Muscle layer of colon (tissue), 2 donors: ENCODE measurements around the gene DOC2B.
"Not testable (repeated sequence)": the region's sequence is repeated elsewhere in the genome, so short reads cannot be mapped to it uniquely, and the experiment has no call there.

ENCODE experiments used
- H3K27ac ChIP-seq: one replicate; pipeline ENCODE4 v1.7.0; 2013; ENCODE audit warnings: low read depth, mild to moderate bottlenecking, low read length, moderate library complexity
- H3K27me3 ChIP-seq, 2 donors: one replicate each; pipeline ENCODE4 v1.7.0; 2013; ENCODE audit warnings: low read length in 2 of 2, mild to moderate bottlenecking in 2 of 2; ENCODE audit not compliant: insufficient read depth in 2 of 2, control insufficient read depth in 1 of 2
- H3K36me3 ChIP-seq: one replicate; pipeline ENCODE4 v1.7.0; 2013; ENCODE audit warnings: mild to moderate bottlenecking, low read length; ENCODE audit not compliant: insufficient read depth
- H3K4me1 ChIP-seq: one replicate; pipeline ENCODE4 v1.7.0; 2013; ENCODE audit warnings: mild to moderate bottlenecking, low read length; ENCODE audit not compliant: insufficient read depth
- H3K4me3 ChIP-seq, 2 donors: one replicate each; pipeline ENCODE4 v1.7.0; 2013; ENCODE audit warnings: low read length in 2 of 2, low read depth in 1 of 2, mild to moderate bottlenecking in 1 of 2, moderate library complexity in 1 of 2
- H3K9ac ChIP-seq: one replicate; pipeline ENCODE4 v1.7.0; 2013; ENCODE audit warnings: low read length
- H3K9me3 ChIP-seq: one replicate; pipeline ENCODE4 v1.7.0; 2013; ENCODE audit warnings: mild to moderate bottlenecking, low read length
- donor health status: abdominal sarcoma.
- donor health status: Adenocarcinoma of cecum.

DOC2B gene

GRCh38 chr17:223723-224471 is 42.4 kb upstream of the DOC2B start:
- no peaks in the 10 kb centered on the region for H3K9me3 ChIP-seq
- no peaks in the 10 kb centered on the region for H3K4me1 ChIP-seq
- H3K36me3 ChIP-seq, result no peaks in the 10 kb centered on the region
- no peaks in the 10 kb centered on the region for H3K27me3 ChIP-seq
- H3K27ac ChIP-seq, result no peak overlapping the region
- H3K4me3 ChIP-seq, result no peak overlapping the region
- no peak overlapping the region for H3K9ac ChIP-seq

- no peak overlapping the region for H3K27ac ChIP-seq
- no peak overlapping the region for H3K4me3 ChIP-seq
- H3K27me3 ChIP-seq, result no peaks in the 10 kb centered on the region
- H3K9ac ChIP-seq, result no peak overlapping the region
- no peaks in the 10 kb centered on the region for H3K4me1 ChIP-seq
- H3K9me3 ChIP-seq, result no peaks in the 10 kb centered on the region
- H3K36me3 ChIP-seq, result no peaks in the 10 kb centered on the region
These were observed 40.7 kb upstream of the DOC2B start for GRCh38 chr17:222172-222571.

- no peaks in the 10 kb centered on the region for H3K4me1 ChIP-seq
- H3K36me3 ChIP-seq, result no peaks in the 10 kb centered on the region
- no peak overlapping the region for H3K27ac ChIP-seq
These were observed 38.2 kb upstream of the DOC2B start for GRCh38 chr17:219696-220095.

GRCh38 chr17:218432-219110 is 37.1 kb upstream of the DOC2B start:
- no peaks in the 10 kb centered on the region for H3K36me3 ChIP-seq
- no peak overlapping the region for H3K4me3 ChIP-seq
- no peaks in the 10 kb centered on the region for H3K9me3 ChIP-seq
- H3K27ac ChIP-seq, result no peak overlapping the region
- no peaks in the 10 kb centered on the region for H3K4me1 ChIP-seq
- no peak overlapping the region for H3K9ac ChIP-seq
- H3K27me3 ChIP-seq, result no peaks in the 10 kb centered on the region

More at GRCh38 chr17:219696-220095, 38.2 kb upstream of the DOC2B start:
- Histone ChIP-seq H3K27me3 (no peaks in the 10 kb centered on the region), H3K9me3 (no peaks in the 10 kb centered on the region), H3K9ac (no peak overlapping the region), H3K4me3 (no peak overlapping the region)

- no peak overlapping the region for H3K4me3 ChIP-seq
- H3K9ac ChIP-seq, result no peak overlapping the region
- no peaks in the 10 kb centered on the region for H3K9me3 ChIP-seq
- no peak overlapping the region for H3K27ac ChIP-seq
- H3K27me3 ChIP-seq, result no peaks in the 10 kb centered on the region
- H3K4me1 ChIP-seq, result no peaks in the 10 kb centered on the region
- no peaks in the 10 kb centered on the region for H3K36me3 ChIP-seq
These were observed 35.2 kb upstream of the DOC2B start for GRCh38 chr17:216625-217024.

GRCh38 chr17:215563-216478 is 34.4 kb upstream of the DOC2B start:
- H3K9me3 ChIP-seq, H3K4me3 ChIP-seq, H3K36me3 ChIP-seq, H3K27me3 ChIP-seq, H3K4me1 ChIP-seq, H3K9ac ChIP-seq, H3K27ac ChIP-seq: not testable (repeated sequence)

- H3K27me3 ChIP-seq, result no peaks in the 10 kb centered on the region
- no peak overlapping the region for H3K9ac ChIP-seq
These were observed 33.5 kb upstream of the DOC2B start for GRCh38 chr17:214881-215331.

GRCh38 chr17:213286-214105 is 32.0 kb upstream of the DOC2B start:
- Histone ChIP-seq H3K27ac (no peak overlapping the region), H3K9me3 (no peaks in the 10 kb centered on the region), H3K4me1 (no peaks in the 10 kb centered on the region), H3K9ac (no peak overlapping the region), H3K36me3 (no peaks in the 10 kb centered on the region), H3K4me3 (no peak overlapping the region), H3K27me3 (no peaks in the 10 kb centered on the region)

More at GRCh38 chr17:214881-215331, 33.5 kb upstream of the DOC2B start:
- H3K4me3 ChIP-seq, result no peak overlapping the region
- no peaks in the 10 kb centered on the region for H3K4me1 ChIP-seq
- H3K27ac ChIP-seq, result no peak overlapping the region
- no peaks in the 10 kb centered on the region for H3K36me3 ChIP-seq
- H3K9me3 ChIP-seq, result no peaks in the 10 kb centered on the region

- Histone ChIP-seq H3K9me3 (no peaks in the 10 kb centered on the region), H3K4me1 (no peaks in the 10 kb centered on the region), H3K36me3 (no peaks in the 10 kb centered on the region), H3K27ac (no peak overlapping the region), H3K9ac (no peak overlapping the region), H3K27me3 (no peaks in the 10 kb centered on the region), H3K4me3 (no peak overlapping the region)
These were observed 29.0 kb upstream of the DOC2B start for GRCh38 chr17:210402-210801.

GRCh38 chr17:208429-208828 is 27.0 kb upstream of the DOC2B start:
- Histone ChIP-seq H3K9ac (no peak overlapping the region), H3K4me3 (no peak overlapping the region), H3K4me1 (no peaks in the 10 kb centered on the region), H3K9me3 (no peaks in the 10 kb centered on the region), H3K36me3 (no peaks in the 10 kb centered on the region), H3K27me3 (no peaks in the 10 kb centered on the region), H3K27ac (no peak overlapping the region)
